HG03045 (cell line): ENCODE measurements around the gene GSTP1.
A peak's percentile ranks its signal among the peaks of the same experiment; 100 is the strongest.
"Not testable (repeated sequence)": the region's sequence is repeated elsewhere in the genome, so short reads cannot be mapped to it uniquely, and the experiment has no call there.

Source experiments
- ATAC-seq: cut with Tn5 transposase; IDR thresholded peaks from one replicate; pipeline ENCODE4 v1.9.1; 2021; ENCODE audit warnings: mild to moderate bottlenecking, moderate library complexity; ENCODE audit not compliant: unreplicated experiment

Gene GSTP1

GRCh38 chr11:67594480-67594879 lies 10.9 kb downstream of the GSTP1 start:
- ATAC-seq, result no peak

- ATAC-seq, result no peak
Measured at GRCh38 chr11:67596753-67597300, 13.2 kb downstream of the GSTP1 start.

- not testable (repeated sequence) for ATAC-seq
Measured at GRCh38 chr11:67597458-67597857, 13.8 kb downstream of the GSTP1 start.

- ATAC-seq, result not testable (repeated sequence)
Measured at GRCh38 chr11:67597963-67598362, 14.4 kb downstream of the GSTP1 start.

- no peak for ATAC-seq
Measured at GRCh38 chr11:67599149-67599548, 15.5 kb downstream of the GSTP1 start.

- ATAC-seq, result no peak
Measured at GRCh38 chr11:67600324-67601029, 16.9 kb downstream of the GSTP1 start.

- ATAC-seq, result no peak
Measured at GRCh38 chr11:67601098-67601497, 17.5 kb downstream of the GSTP1 start.

- not testable (repeated sequence) for ATAC-seq
Measured at GRCh38 chr11:67604119-67604518, 20.5 kb downstream of the GSTP1 start.

- no peak for ATAC-seq
Measured at GRCh38 chr11:67604815-67605214, 21.2 kb downstream of the GSTP1 start.

- no peak for ATAC-seq
Measured at GRCh38 chr11:67605231-67606011, 21.8 kb downstream of the GSTP1 start.

GRCh38 chr11:67606093-67606491 lies 22.5 kb downstream of the GSTP1 start:
- peak; percentile 6 for ATAC-seq

GRCh38 chr11:67606492-67607295 lies 23.1 kb downstream of the GSTP1 start, which contains the start of gene NDUFV1:
NDUFV1 (plus strand) TSS chr11:67606936; CDS start chr11:67607005, 69 bp downstream.
- ATAC-seq, result peak; percentile 92

- ATAC-seq, result no peak
Measured at GRCh38 chr11:67607507-67607906, 23.9 kb downstream of the GSTP1 start.

GRCh38 chr11:67608486-67608885 lies 24.9 kb downstream of the GSTP1 start:
- no peak for ATAC-seq

GRCh38 chr11:67609316-67609715 lies 25.7 kb downstream of the GSTP1 start:
- no peak for ATAC-seq

- no peak for ATAC-seq
Measured at GRCh38 chr11:67610302-67610868, 26.8 kb downstream of the GSTP1 start.

GRCh38 chr11:67611165-67611564 lies 27.6 kb downstream of the GSTP1 start:
- ATAC-seq, result no peak

GRCh38 chr11:67611704-67612587 lies 28.3 kb downstream of the GSTP1 start:
- no peak for ATAC-seq

GRCh38 chr11:67612751-67613150 lies 29.1 kb downstream of the GSTP1 start:
- ATAC-seq, result no peak
